PC-3 (cell line): ENCODE measurements around the gene ANKS1A. TPM values are rescaled to one million over a fixed set of nuclear protein-coding genes. Genes with fewer than 3 reads are reported as not detected.

ENCODE experiments used
- ATAC-seq: fragments of 200-7000 bp; cut with Tn5 transposase; 2 replicates; pipeline ENCODE4 v1.9.1; 2020; ENCODE audit warnings: mild to moderate bottlenecking, moderate library complexity
- BruUV-seq: library from RNA; stranded (reverse); fragments of 400-500 nt; replicated peaks from 2 replicates; lab custom pipeline; 2021; lab: Mats Ljungman, UMichigan
- CTCF ChIA-PET: fragments of 300-600 bp; sonication (Branson Sonifier 250); formaldehyde crosslinking; loops from one replicate; lab custom pipeline; 2022; ENCODE audit warnings: antibody characterized with exemption; lab: Charles Lee
- POLR2A ChIA-PET: fragments of 300-600 bp; sonication (Branson Sonifier 250); formaldehyde crosslinking; loops from one replicate; lab custom pipeline; 2022; ENCODE audit warnings: antibody characterized with exemption; ENCODE audit not compliant: unreplicated experiment; lab: Charles Lee
- DNase-seq: peaks from one replicate; pipeline ENCODE4 v3.0.0-alpha.2; 2015
- H2AFZ ChIP-seq: fragments of 300-600 bp; sonication (generic); 2 replicates; pipeline ENCODE4 v1.6.0; 2016; ENCODE audit warnings: antibody characterized with exemption, low read length
- H3F3A ChIP-seq: fragments of 300-600 bp; sonication (generic); one replicate; pipeline ENCODE4 v1.6.0; 2017; ENCODE audit warnings: antibody characterized with exemption, low read length, control low read depth, mild to moderate bottlenecking; ENCODE audit not compliant: unreplicated experiment
- H3K27ac ChIP-seq: fragments of 300-600 bp; sonication (generic); 2 replicates; pipeline ENCODE4 v1.5.1; 2016; ENCODE audit warnings: mild to moderate bottlenecking, low read length
- H3K27me3 ChIP-seq: fragments of 300-600 bp; sonication (generic); 2 replicates; pipeline ENCODE4 v1.6.1; 2016; ENCODE audit warnings: low read length, mixed read lengths
- H3K36me3 ChIP-seq: fragments of 300-600 bp; sonication (generic); 2 replicates; pipeline ENCODE4 v1.6.1; 2016; ENCODE audit warnings: low read depth, mixed run types, low read length, mixed read lengths
- H3K4me1 ChIP-seq: fragments of 300-600 bp; sonication (generic); 2 replicates; pipeline ENCODE4 v1.5.1; 2016; ENCODE audit warnings: low read length; ENCODE audit not compliant: insufficient read depth
- H3K4me2 ChIP-seq: fragments of 300-600 bp; sonication (generic); 2 replicates; pipeline ENCODE4 v1.6.0; 2016; ENCODE audit warnings: low read length
- H3K4me3 ChIP-seq: fragments of 300-600 bp; sonication (generic); 2 replicates; pipeline ENCODE4 v1.5.1; 2016; ENCODE audit warnings: mild to moderate bottlenecking, low read length, mixed read lengths
- H3K79me2 ChIP-seq: fragments of 300-600 bp; sonication (generic); 2 replicates; pipeline ENCODE4 v1.6.1; 2017; ENCODE audit warnings: low read length, mixed read lengths
- H3K9ac ChIP-seq: fragments of 300-600 bp; sonication (generic); 2 replicates; pipeline ENCODE4 v1.6.0; 2016; ENCODE audit warnings: mild to moderate bottlenecking, low read length
- H3K9me2 ChIP-seq: fragments of 300-600 bp; sonication (generic); replicated peaks from 2 replicates; pipeline ENCODE4 v1.6.1; 2016; ENCODE audit warnings: mixed run types, low read length, mixed read lengths
- H3K9me3 ChIP-seq: fragments of 300-600 bp; sonication (generic); 2 replicates; pipeline ENCODE4 v1.6.1; 2016; ENCODE audit warnings: low read length, mixed read lengths
- H4K20me1 ChIP-seq: fragments of 300-600 bp; sonication (generic); 2 replicates; pipeline ENCODE4 v1.6.1; 2016; ENCODE audit warnings: low read length, mixed read lengths
- EZH2 ChIP-seq: fragments of 300-600 bp; sonication (generic); IDR thresholded peaks from one replicate; pipeline ENCODE4 v1.6.1; 2017; ENCODE audit warnings: antibody characterized with exemption, mild to moderate bottlenecking, low read length; ENCODE audit not compliant: unreplicated experiment
- EZH2phosphoT487 ChIP-seq: fragments of 300-600 bp; sonication (generic); IDR thresholded peaks from 2 replicates; pipeline ENCODE4 v1.6.1; 2018; ENCODE audit warnings: mild to moderate bottlenecking, antibody characterized with exemption, low read length, borderline replicate concordance
- intact Hi-C: fragments of 100-400 bp; cut with micrococcal nuclease; formaldehyde crosslinking; loops from 2 replicates; pipeline ENCODE4 v1.9.0; 2023
- total RNA-seq: library from RNA; depleted of rRNA; stranded (reverse); fragments of >200 nt; gene quantifications from 2 replicates; pipeline ENCODE4 v1.2.3, GENCODE V29; 2014
- TF ChIP-seq, protein P1 (sequence below): fragments of 300-600 bp; sonication (generic); conservative IDR thresholded peaks from 2 replicates; pipeline ENCODE4 v1.5.1; 2017; ENCODE audit warnings: antibody characterized with exemption, low read depth, mild to moderate bottlenecking, low read length

ANKS1A gene
- total RNA-seq, 1 experiment from 2014 or later, result 18.8 TPM

DNA sequence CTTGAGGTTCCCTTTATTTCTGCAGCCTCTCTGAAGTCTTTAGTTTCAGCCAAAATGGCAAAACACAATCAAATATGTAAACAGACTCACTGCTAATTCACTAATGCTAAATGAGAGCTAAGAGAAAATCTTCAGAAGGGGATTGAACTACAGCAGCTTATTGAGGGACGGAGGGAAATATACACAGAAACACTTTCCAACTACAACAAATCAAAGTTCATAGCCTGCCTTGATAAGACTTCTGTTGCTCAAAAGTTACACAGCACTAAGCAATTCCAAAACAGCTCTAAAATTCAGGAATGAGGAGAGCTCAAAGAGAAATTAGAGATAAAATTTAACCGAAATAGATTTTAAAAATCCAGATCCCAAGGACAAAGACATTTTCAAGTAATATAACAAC lies 250.4 kb downstream of the ANKS1A start:
- no peaks in the 10 kb centered on the region for H3K36me3 ChIP-seq
- ChIA-PET CTCF (interaction anchor here (0.5 to 1.7 kb wide), 8 partner anchors 57 to 387 kb away, joined by 3 to 9 read pairs (median 4); no protein-coding TSS in a partner anchor), POLR2A (no interaction called here)
- intact Hi-C loops, result no loop called here
- no peak overlapping the region for H3K4me3 ChIP-seq
- no peaks in the 10 kb centered on the region for H4K20me1 ChIP-seq
- ATAC-seq (no peak), DNase-seq (no peak)
- H3K4me1 ChIP-seq, result peaks cover 13% of the 10 kb centered on the region
- no peaks in the 10 kb centered on the region for H3K9me2 ChIP-seq
- no peaks in the 10 kb centered on the region for H3F3A ChIP-seq
- BruUV-seq, result no TSS peak
- no peaks in the 10 kb centered on the region for H3K79me2 ChIP-seq
- H3K9me3 ChIP-seq, result no peaks in the 10 kb centered on the region
- TF ChIP-seq EZH2phosphoT487 (no peak), EZH2 (no peak)
- TF ChIP-seq, protein P1, sequence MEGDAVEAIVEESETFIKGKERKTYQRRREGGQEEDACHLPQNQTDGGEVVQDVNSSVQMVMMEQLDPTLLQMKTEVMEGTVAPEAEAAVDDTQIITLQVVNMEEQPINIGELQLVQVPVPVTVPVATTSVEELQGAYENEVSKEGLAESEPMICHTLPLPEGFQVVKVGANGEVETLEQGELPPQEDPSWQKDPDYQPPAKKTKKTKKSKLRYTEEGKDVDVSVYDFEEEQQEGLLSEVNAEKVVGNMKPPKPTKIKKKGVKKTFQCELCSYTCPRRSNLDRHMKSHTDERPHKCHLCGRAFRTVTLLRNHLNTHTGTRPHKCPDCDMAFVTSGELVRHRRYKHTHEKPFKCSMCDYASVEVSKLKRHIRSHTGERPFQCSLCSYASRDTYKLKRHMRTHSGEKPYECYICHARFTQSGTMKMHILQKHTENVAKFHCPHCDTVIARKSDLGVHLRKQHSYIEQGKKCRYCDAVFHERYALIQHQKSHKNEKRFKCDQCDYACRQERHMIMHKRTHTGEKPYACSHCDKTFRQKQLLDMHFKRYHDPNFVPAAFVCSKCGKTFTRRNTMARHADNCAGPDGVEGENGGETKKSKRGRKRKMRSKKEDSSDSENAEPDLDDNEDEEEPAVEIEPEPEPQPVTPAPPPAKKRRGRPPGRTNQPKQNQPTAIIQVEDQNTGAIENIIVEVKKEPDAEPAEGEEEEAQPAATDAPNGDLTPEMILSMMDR, result no peak
- H3K27me3 ChIP-seq, result no peaks in the 10 kb centered on the region
- no peak overlapping the region for H3K4me2 ChIP-seq
- no peak overlapping the region for H2AFZ ChIP-seq
- H3K27ac ChIP-seq, result no peak overlapping the region
- H3K9ac ChIP-seq, result no peak overlapping the region

DNA sequence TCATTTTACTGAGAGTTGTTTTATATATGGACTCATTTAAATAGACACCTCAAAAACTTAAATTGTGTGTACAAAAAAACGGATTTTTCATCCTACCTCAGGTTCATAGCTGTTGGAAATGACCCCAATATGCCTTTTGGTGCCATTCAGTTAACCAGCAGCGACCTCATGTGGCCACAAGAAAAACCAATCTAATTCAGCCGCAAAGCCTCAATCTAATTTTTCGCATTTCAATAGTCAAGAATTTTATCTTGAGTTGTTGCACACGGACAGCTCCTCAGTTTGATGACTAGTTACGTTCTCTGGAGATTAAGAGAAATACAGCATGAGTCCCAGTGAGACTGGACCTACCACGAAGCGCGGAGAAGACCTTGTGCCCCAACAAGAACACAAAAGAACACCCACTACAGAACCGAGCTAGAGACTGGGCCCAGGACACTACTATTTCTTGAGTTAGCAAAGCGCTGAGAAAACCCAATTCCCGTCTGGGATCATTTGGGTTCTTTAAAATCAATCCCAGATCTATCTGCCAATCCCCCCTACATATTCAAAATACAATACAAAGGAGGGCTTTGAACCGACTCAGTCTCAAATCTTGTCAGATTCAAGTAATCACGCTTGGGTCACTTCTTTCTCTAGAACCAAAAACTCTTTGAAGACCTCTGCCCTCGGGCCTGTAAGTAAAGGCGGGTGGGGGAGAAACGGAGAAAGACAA lies 251.0 kb downstream of the ANKS1A start:
- POLR2A ChIA-PET, result no interaction called here
- peak; percentile 74 for DNase-seq
- peak; percentile 19; the same call in 1 of the 2 replicates for ATAC-seq

More for the DNA sequence above, 251.0 kb downstream of the ANKS1A start:
- H3K9ac ChIP-seq, result no peak overlapping the region
- H3K27ac ChIP-seq, result no peak overlapping the region
- no peaks in the 10 kb centered on the region for H3K79me2 ChIP-seq
- TF ChIP-seq, protein P1, result peak; percentile 95
- TF ChIP-seq EZH2phosphoT487 (no peak), EZH2 (no peak)
- no TSS peak for BruUV-seq
- no peaks in the 10 kb centered on the region for H3K27me3 ChIP-seq
- H3K9me3 ChIP-seq, result no peaks in the 10 kb centered on the region
- no peaks in the 10 kb centered on the region for H4K20me1 ChIP-seq
- no peaks in the 10 kb centered on the region for H3K9me2 ChIP-seq
- intact Hi-C loops, result loop anchor here (1.0 to 5.0 kb wide), 3 partner anchors 154 to 348 kb away; partner anchors contain the start of genes ANKS1A, BLTP3A and TAF11
- peaks cover 13% of the 10 kb centered on the region for H3K4me1 ChIP-seq
- CTCF ChIA-PET, result interaction anchor here (0.5 to 1.7 kb wide), 9 partner anchors 57 to 387 kb away, joined by 3 to 9 read pairs (median 4); no protein-coding TSS in a partner anchor
- no peak overlapping the region for H3K4me3 ChIP-seq
- H3K36me3 ChIP-seq, result no peaks in the 10 kb centered on the region
- H3K4me2 ChIP-seq, result 0 out of 2 replicates have a peak overlapping the region, but pooled peaks have one; percentile 13
- peak overlapping the region; percentile 64 for H2AFZ ChIP-seq
- no peaks in the 10 kb centered on the region for H3F3A ChIP-seq
